HFFc6 (cell line): ENCODE data around the gene PPP1CA. TPM values are rescaled to one million over a fixed set of nuclear protein-coding genes. Genes with fewer than 3 reads are reported as not detected.

Experiments used
- DNase-seq: peaks from one replicate; pipeline ENCODE4 v3.0.0-alpha.2; 2018
- H3K27ac Mint-ChIP-seq: 2 replicates; pipeline ENCODE4 v1.8.0; 2020; ENCODE audit warnings: mild to moderate bottlenecking, mixed read lengths
- H3K27me3 Mint-ChIP-seq: 2 replicates; pipeline ENCODE4 v1.8.0; 2021; ENCODE audit warnings: mild to moderate bottlenecking, moderate library complexity, mixed read lengths; ENCODE audit not compliant: insufficient read depth
- H3K36me3 Mint-ChIP-seq: 2 replicates; pipeline ENCODE4 v1.8.0; 2021; ENCODE audit warnings: low read depth, mixed read lengths
- H3K4me1 Mint-ChIP-seq: 2 replicates; pipeline ENCODE4 v1.8.0; 2020; ENCODE audit warnings: low read depth, mixed read lengths
- H3K4me3 Mint-ChIP-seq: 2 replicates; pipeline ENCODE4 v1.8.0; 2020; ENCODE audit warnings: mild to moderate bottlenecking, moderate library complexity, mixed read lengths
- H3K9me3 Mint-ChIP-seq: 2 replicates; pipeline ENCODE4 v1.8.0; 2020; ENCODE audit warnings: mild to moderate bottlenecking, mixed read lengths
- CTCF ChIP-seq: fragments of 200-600 bp; sonication (generic); IDR thresholded peaks from 2 replicates; pipeline ENCODE4 v1.5.0; 2021; ENCODE audit warnings: antibody characterized with exemption, mild to moderate bottlenecking
- total RNA-seq, 6 experiments: library from RNA; stranded (reverse); fragmentation: NEBNext Ultra II Directional; extraction: Animal tissue kit (Norgen Biotek cat#: 25700); gene quantifications; 2 replicates in 1 of 6; 3 replicates in 5 of 6; pipeline ENCODE4 v1.2.3, GENCODE V29; 2021

The PPP1CA gene
- total RNA-seq, 6 experiments from 2014 or later = 162 to 191 (median 180) TPM

- Mint-ChIP-seq H3K27me3 (peaks cover 5% of the 10 kb centered on the region), H3K4me3 (no peak overlapping the region), H3K27ac (peak overlapping the region; percentile 100), H3K9me3 (no peaks in the 10 kb centered on the region), H3K4me1 (peaks cover 63% of the 10 kb centered on the region), H3K36me3 (no peaks in the 10 kb centered on the region)
- no peak for TF ChIP-seq CTCF
- DNase-seq = no peak
Observed at GRCh38 chr11:67355794-67356386, 45.8 kb downstream of the PPP1CA start.

GRCh38 chr11:67355023-67355793 lies 46.5 kb downstream of the PPP1CA start:
- no peak for TF ChIP-seq CTCF
- H3K4me1 Mint-ChIP-seq = peaks cover 63% of the 10 kb centered on the region
- no peaks in the 10 kb centered on the region for H3K36me3 Mint-ChIP-seq
- DNase-seq = no peak
- H3K27ac Mint-ChIP-seq = peak overlapping the region; percentile 100
- H3K27me3 Mint-ChIP-seq = peaks cover 5% of the 10 kb centered on the region
- peak overlapping the region; percentile 98 for H3K4me3 Mint-ChIP-seq
- H3K9me3 Mint-ChIP-seq = no peaks in the 10 kb centered on the region

- peak; percentile 61 for TF ChIP-seq CTCF
- H3K4me1 Mint-ChIP-seq = peaks cover 70% of the 10 kb centered on the region
- H3K27ac Mint-ChIP-seq = peak overlapping the region; percentile 100
- peak; percentile 97 for DNase-seq
- peaks cover 5% of the 10 kb centered on the region for H3K27me3 Mint-ChIP-seq
- no peaks in the 10 kb centered on the region for H3K9me3 Mint-ChIP-seq
- H3K4me3 Mint-ChIP-seq = peak overlapping the region; percentile 98
- H3K36me3 Mint-ChIP-seq = no peaks in the 10 kb centered on the region
Observed at GRCh38 chr11:67354075-67355022, 47.3 kb downstream of the PPP1CA start.

- Mint-ChIP-seq H3K4me3 (peak within 1 kb of the TSS; percentile 98), H3K27me3 (peaks cover 5% of the 10 kb centered on the region), H3K4me1 (peaks cover 71% of the 10 kb centered on the region), H3K9me3 (no peaks in the 10 kb centered on the region), H3K36me3 (no peaks in the 10 kb centered on the region), H3K27ac (peak within 1 kb of the TSS; percentile 100)
- TF ChIP-seq CTCF = no peak
- peak; percentile 92 for DNase-seq
Observed at GRCh38 chr11:67353317-67354074, 48.2 kb downstream of the PPP1CA start, which contains the start of gene POLD4. TSS of gene POLD4 (minus strand) at chr11:67353546. CDS start at chr11:67353399, 147 bp downstream.
